Measurements from ENCODE around the gene KLF15. TPM values are rescaled to one million over a fixed set of nuclear protein-coding genes. Genes with fewer than 3 reads are reported as not detected.

The KLF15 gene
- polyA plus RNA-seq, 2 donors, result 5.0 to 8.2 TPM

- H3K36me3 ChIP-seq (ENCODE audit: control insufficient read depth in 2 of 2, insufficient read depth in 2 of 2, low read length in 1 of 2), result no peaks in the 10 kb centered on the region
- H3K9me3 ChIP-seq (ENCODE audit: control insufficient read depth in 2 of 2, insufficient read depth in 1 of 2, low read depth in 1 of 2, low read length in 1 of 2), result no peaks in the 10 kb centered on the region
- H3K4me3 ChIP-seq (ENCODE audit: low read depth in 1 of 2, low read length in 2 of 2), result no peak overlapping the region
- H3K27ac ChIP-seq (ENCODE audit: low read depth in 2 of 2, low read length in 1 of 2), result no peak overlapping the region
- WGBS, 2 donors, result 77 to 79% methylated on average over 6 of the region's 6 CpGs
- no peaks in the 10 kb centered on the region for H3K27me3 ChIP-seq (ENCODE audit: control insufficient read depth in 1 of 2, insufficient read depth in 2 of 2, low read length in 2 of 2)
- no peaks in the 10 kb centered on the region for H3K4me1 ChIP-seq (ENCODE audit: control insufficient read depth in 2 of 2, insufficient read depth in 2 of 2, low read length in 1 of 2)
Measured at GRCh38 chr3:126319701-126320295, 37.4 kb downstream of the KLF15 start.

- Histone ChIP-seq H3K36me3 (ENCODE audit: control insufficient read depth in 2 of 2, insufficient read depth in 2 of 2, low read length in 1 of 2) (no peaks in the 10 kb centered on the region), H3K4me1 (ENCODE audit: control insufficient read depth in 2 of 2, insufficient read depth in 2 of 2, low read length in 1 of 2) (no peaks in the 10 kb centered on the region), H3K27me3 (ENCODE audit: control insufficient read depth in 1 of 2, insufficient read depth in 2 of 2, low read length in 2 of 2) (no peaks in the 10 kb centered on the region), H3K4me3 (ENCODE audit: low read depth in 1 of 2, low read length in 2 of 2) (no peak overlapping the region), H3K27ac (ENCODE audit: low read depth in 2 of 2, low read length in 1 of 2) (no peak overlapping the region), H3K9me3 (ENCODE audit: control insufficient read depth in 2 of 2, insufficient read depth in 1 of 2, low read depth in 1 of 2, low read length in 1 of 2) (no peaks in the 10 kb centered on the region)
- 92 to 94% methylated on average over 14 of the region's 14 CpGs for WGBS, 2 donors
Measured at GRCh38 chr3:126317029-126317996, 39.9 kb downstream of the KLF15 start.

GRCh38 chr3:126316501-126316939, 40.7 kb downstream of the KLF15 start:
- WGBS, 2 donors, result 87 to 88% methylated on average over 7 to 8 of the region's 8 CpGs
- Histone ChIP-seq H3K27me3 (ENCODE audit: control insufficient read depth in 1 of 2, insufficient read depth in 2 of 2, low read length in 2 of 2) (no peaks in the 10 kb centered on the region), H3K4me3 (ENCODE audit: low read depth in 1 of 2, low read length in 2 of 2) (no peak overlapping the region), H3K9me3 (ENCODE audit: control insufficient read depth in 2 of 2, insufficient read depth in 1 of 2, low read depth in 1 of 2, low read length in 1 of 2) (no peaks in the 10 kb centered on the region), H3K27ac (ENCODE audit: low read depth in 2 of 2, low read length in 1 of 2) (no peak overlapping the region), H3K4me1 (ENCODE audit: control insufficient read depth in 2 of 2, insufficient read depth in 2 of 2, low read length in 1 of 2) (no peaks in the 10 kb centered on the region), H3K36me3 (ENCODE audit: control insufficient read depth in 2 of 2, insufficient read depth in 2 of 2, low read length in 1 of 2) (no peaks in the 10 kb centered on the region)

- no peak overlapping the region for H3K27ac ChIP-seq (ENCODE audit: low read depth in 2 of 2, low read length in 1 of 2)
- no peaks in the 10 kb centered on the region for H3K4me1 ChIP-seq (ENCODE audit: control insufficient read depth in 2 of 2, insufficient read depth in 2 of 2, low read length in 1 of 2)
- no peak overlapping the region for H3K4me3 ChIP-seq (ENCODE audit: low read depth in 1 of 2, low read length in 2 of 2)
- H3K36me3 ChIP-seq (ENCODE audit: control insufficient read depth in 2 of 2, insufficient read depth in 2 of 2, low read length in 1 of 2), result no peaks in the 10 kb centered on the region
- no peaks in the 10 kb centered on the region for H3K27me3 ChIP-seq (ENCODE audit: control insufficient read depth in 1 of 2, insufficient read depth in 2 of 2, low read length in 2 of 2)
- H3K9me3 ChIP-seq (ENCODE audit: control insufficient read depth in 2 of 2, insufficient read depth in 1 of 2, low read depth in 1 of 2, low read length in 1 of 2), result no peaks in the 10 kb centered on the region
- 73% methylated on average over 12 of the region's 12 CpGs for WGBS, 2 donors
Measured at GRCh38 chr3:126316031-126316461, 41.2 kb downstream of the KLF15 start.

- WGBS, 2 donors, result 78% methylated on average over 11 of the region's 11 CpGs
- Histone ChIP-seq H3K27ac (ENCODE audit: low read depth in 2 of 2, low read length in 1 of 2) (no peak overlapping the region), H3K27me3 (ENCODE audit: control insufficient read depth in 1 of 2, insufficient read depth in 2 of 2, low read length in 2 of 2) (no peaks in the 10 kb centered on the region), H3K36me3 (ENCODE audit: control insufficient read depth in 2 of 2, insufficient read depth in 2 of 2, low read length in 1 of 2) (no peaks in the 10 kb centered on the region), H3K9me3 (ENCODE audit: control insufficient read depth in 2 of 2, insufficient read depth in 1 of 2, low read depth in 1 of 2, low read length in 1 of 2) (peaks cover 0 to 2% of the 10 kb centered on the region in 2 donors), H3K4me3 (ENCODE audit: low read depth in 1 of 2, low read length in 2 of 2) (no peak overlapping the region), H3K4me1 (ENCODE audit: control insufficient read depth in 2 of 2, insufficient read depth in 2 of 2, low read length in 1 of 2) (no peaks in the 10 kb centered on the region)
Measured at GRCh38 chr3:126314790-126315658, 42.2 kb downstream of the KLF15 start.

GRCh38 chr3:126314305-126314789, 42.9 kb downstream of the KLF15 start:
- H3K4me1 ChIP-seq (ENCODE audit: control insufficient read depth in 2 of 2, insufficient read depth in 2 of 2, low read length in 1 of 2), result no peaks in the 10 kb centered on the region
- peaks cover 0 to 2% of the 10 kb centered on the region in 2 donors for H3K9me3 ChIP-seq (ENCODE audit: control insufficient read depth in 2 of 2, insufficient read depth in 1 of 2, low read depth in 1 of 2, low read length in 1 of 2)
- H3K27ac ChIP-seq (ENCODE audit: low read depth in 2 of 2, low read length in 1 of 2), result no peak overlapping the region
- 64 to 73% methylated on average over 4 of the region's 4 CpGs for WGBS, 2 donors
- no peaks in the 10 kb centered on the region for H3K36me3 ChIP-seq (ENCODE audit: control insufficient read depth in 2 of 2, insufficient read depth in 2 of 2, low read length in 1 of 2)
- H3K4me3 ChIP-seq (ENCODE audit: low read depth in 1 of 2, low read length in 2 of 2), result no peak overlapping the region
- no peaks in the 10 kb centered on the region for H3K27me3 ChIP-seq (ENCODE audit: control insufficient read depth in 1 of 2, insufficient read depth in 2 of 2, low read length in 2 of 2)

- no peaks in the 10 kb centered on the region for H3K27me3 ChIP-seq (ENCODE audit: control insufficient read depth in 1 of 2, insufficient read depth in 2 of 2, low read length in 2 of 2)
- H3K4me1 ChIP-seq (ENCODE audit: control insufficient read depth in 2 of 2, insufficient read depth in 2 of 2, low read length in 1 of 2), result no peaks in the 10 kb centered on the region
- WGBS, 2 donors, result 78 to 79% methylated on average over 6 of the region's 6 CpGs
- H3K36me3 ChIP-seq (ENCODE audit: control insufficient read depth in 2 of 2, insufficient read depth in 2 of 2, low read length in 1 of 2), result no peaks in the 10 kb centered on the region
- peaks cover 0 to 2% of the 10 kb centered on the region in 2 donors for H3K9me3 ChIP-seq (ENCODE audit: control insufficient read depth in 2 of 2, insufficient read depth in 1 of 2, low read depth in 1 of 2, low read length in 1 of 2)
- no peak overlapping the region for H3K27ac ChIP-seq (ENCODE audit: low read depth in 2 of 2, low read length in 1 of 2)
- no peak overlapping the region for H3K4me3 ChIP-seq (ENCODE audit: low read depth in 1 of 2, low read length in 2 of 2)
Measured at GRCh38 chr3:126313580-126314304, 43.5 kb downstream of the KLF15 start.

- no peaks in the 10 kb centered on the region for H3K27me3 ChIP-seq (ENCODE audit: control insufficient read depth in 1 of 2, insufficient read depth in 2 of 2, low read length in 2 of 2)
- H3K4me1 ChIP-seq (ENCODE audit: control insufficient read depth in 2 of 2, insufficient read depth in 2 of 2, low read length in 1 of 2), result no peaks in the 10 kb centered on the region
- H3K9me3 ChIP-seq (ENCODE audit: control insufficient read depth in 2 of 2, insufficient read depth in 1 of 2, low read depth in 1 of 2, low read length in 1 of 2), result peaks cover 0 to 2% of the 10 kb centered on the region in 2 donors
- no peak overlapping the region for H3K27ac ChIP-seq (ENCODE audit: low read depth in 2 of 2, low read length in 1 of 2)
- H3K4me3 ChIP-seq (ENCODE audit: low read depth in 1 of 2, low read length in 2 of 2), result no peak overlapping the region
- WGBS, 2 donors, result 97 to 98% methylated on average over 6 of the region's 6 CpGs
- no peaks in the 10 kb centered on the region for H3K36me3 ChIP-seq (ENCODE audit: control insufficient read depth in 2 of 2, insufficient read depth in 2 of 2, low read length in 1 of 2)
Measured at GRCh38 chr3:126313166-126313565, 44.0 kb downstream of the KLF15 start.
